AG10803 (cell line): ENCODE measurements around the gene PWWP2B.
"Not testable (repeated sequence)": the region's sequence is repeated elsewhere in the genome, so short reads cannot be mapped to it uniquely, and the experiment has no call there.

Source experiments
- DNase-seq: peaks from one replicate; pipeline ENCODE4 v3.0.0; 2010; ENCODE audit warnings: low read depth
- H3K4me3 ChIP-seq: 2 replicates; pipeline ENCODE4 v1.5.1; 2011; ENCODE audit warnings: mild to moderate bottlenecking, low read length, control low read depth
- CTCF ChIP-seq: conservative IDR thresholded peaks from 2 replicates; pipeline ENCODE4 v1.5.1; 2011; ENCODE audit warnings: mild to moderate bottlenecking, low read length, control low read depth, inconsistent platforms

The PWWP2B gene

GRCh38 chr10:132374612-132375011 lies 22.4 kb upstream of the PWWP2B start:
- no peak for DNase-seq
- no peak overlapping the region for H3K4me3 ChIP-seq
- TF ChIP-seq CTCF, result no peak

- DNase-seq, result no peak
- H3K4me3 ChIP-seq, result no peak overlapping the region
- TF ChIP-seq CTCF, result no peak
Observed at GRCh38 chr10:132375116-132375794, 21.7 kb upstream of the PWWP2B start.

GRCh38 chr10:132375795-132376297 lies 21.2 kb upstream of the PWWP2B start:
- DNase-seq, result no peak
- TF ChIP-seq CTCF, result no peak
- H3K4me3 ChIP-seq, result no peak overlapping the region

GRCh38 chr10:132376394-132376851 lies 20.6 kb upstream of the PWWP2B start:
- TF ChIP-seq CTCF, result no peak
- DNase-seq, result no peak

GRCh38 chr10:132377326-132377725 lies 19.7 kb upstream of the PWWP2B start:
- DNase-seq, result no peak
- H3K4me3 ChIP-seq, result no peak overlapping the region
- TF ChIP-seq CTCF, result no peak

More at GRCh38 chr10:132376394-132376851, 20.6 kb upstream of the PWWP2B start:
- H3K4me3 ChIP-seq, result no peak overlapping the region

- H3K4me3 ChIP-seq, DNase-seq: not testable (repeated sequence)
Observed at GRCh38 chr10:132379026-132379425, 18.0 kb upstream of the PWWP2B start.

- DNase-seq, H3K4me3 ChIP-seq: not testable (repeated sequence)
Observed at GRCh38 chr10:132380986-132381385, 16.0 kb upstream of the PWWP2B start.

GRCh38 chr10:132381741-132382140 lies 15.3 kb upstream of the PWWP2B start:
- no peak overlapping the region for H3K4me3 ChIP-seq

More at GRCh38 chr10:132381741-132382140, 15.3 kb upstream of the PWWP2B start:
- TF ChIP-seq CTCF, result no peak
- peak; percentile 18 for DNase-seq
